GM23338 (cell line): ENCODE data around the gene CUX1. TPM values are rescaled to one million over a fixed set of nuclear protein-coding genes. Genes with fewer than 3 reads are reported as not detected.

ENCODE experiments used
- ATAC-seq: fragments of 200-7000 bp; cut with Tn5 transposase; 3 replicates; pipeline ENCODE4 v1.9.1; 2020
- DNase-seq: peaks from one replicate; pipeline ENCODE4 v3.0.0-alpha.2; 2015; ENCODE audit warnings: low spot score
- H2AFZ ChIP-seq: fragments of 200-600 bp; sonication (generic); 2 replicates; pipeline ENCODE4 v1.8.0; 2016; ENCODE audit warnings: antibody characterized with exemption, mild to moderate bottlenecking, moderate library complexity
- H3F3A ChIP-seq: fragments of 200-600 bp; sonication (generic); replicated peaks from 2 replicates; pipeline ENCODE4 v1.8.0; 2017; ENCODE audit warnings: antibody characterized with exemption, mixed run types, low read depth
- H3K27ac ChIP-seq: fragments of 200-600 bp; sonication (generic); 2 replicates; pipeline ENCODE4 v1.6.1; 2016; ENCODE audit warnings: low read depth
- H3K27me3 ChIP-seq: fragments of 200-600 bp; sonication (generic); 2 replicates; pipeline ENCODE4 v1.8.0; 2016; ENCODE audit warnings: mild to moderate bottlenecking, mixed run types, moderate library complexity; ENCODE audit not compliant: insufficient read depth
- H3K36me3 ChIP-seq: fragments of 200-600 bp; sonication (generic); 2 replicates; pipeline ENCODE4 v1.8.0; 2016; ENCODE audit warnings: mild to moderate bottlenecking; ENCODE audit not compliant: insufficient read depth
- H3K4me1 ChIP-seq: fragments of 200-600 bp; sonication (generic); 2 replicates; pipeline ENCODE4 v1.8.0; 2016; ENCODE audit warnings: mild to moderate bottlenecking, moderate library complexity; ENCODE audit not compliant: insufficient read depth
- H3K4me2 ChIP-seq: fragments of 200-600 bp; sonication (generic); 2 replicates; pipeline ENCODE4 v1.7.1; 2017; ENCODE audit warnings: mixed run types
- H3K4me3 ChIP-seq: fragments of 200-600 bp; sonication (generic); 2 replicates; pipeline ENCODE4 v1.6.1; 2016; ENCODE audit warnings: mixed run types
- H3K79me2 ChIP-seq: fragments of 200-600 bp; sonication (generic); replicated peaks from 2 replicates; pipeline ENCODE4 v1.8.0; 2017; ENCODE audit warnings: mild to moderate bottlenecking; ENCODE audit not compliant: insufficient read depth
- H3K9me2 ChIP-seq: fragments of 200-600 bp; sonication (generic); 2 replicates; pipeline ENCODE4 v1.8.0; 2017; ENCODE audit not compliant: insufficient read depth
- H4K20me1 ChIP-seq: fragments of 200-600 bp; sonication (generic); replicated peaks from 2 replicates; pipeline ENCODE4 v1.8.0; 2017; ENCODE audit warnings: mild to moderate bottlenecking; ENCODE audit not compliant: insufficient read depth
- H3K27ac Mint-ChIP-seq: 2 replicates; pipeline ENCODE4 v1.8.0; 2020; ENCODE audit warnings: inconsistent platforms, mild to moderate bottlenecking, moderate library complexity, mixed read lengths
- H3K27me3 Mint-ChIP-seq: 3 replicates; pipeline ENCODE4 v1.8.0; 2022; ENCODE audit warnings: low read depth, mild to moderate bottlenecking, moderate library complexity, mixed read lengths, inconsistent platforms; ENCODE audit not compliant: insufficient read depth, poor library complexity
- H3K36me3 Mint-ChIP-seq: 3 replicates; pipeline ENCODE4 v1.8.0; 2021; ENCODE audit warnings: low read depth, mild to moderate bottlenecking, inconsistent platforms, moderate library complexity, mixed read lengths
- H3K4me1 Mint-ChIP-seq: 3 replicates; pipeline ENCODE4 v1.8.0; 2020; ENCODE audit warnings: mild to moderate bottlenecking, inconsistent platforms, mixed read lengths
- H3K4me3 Mint-ChIP-seq: 3 replicates; pipeline ENCODE4 v1.8.0; 2021; ENCODE audit warnings: moderate library complexity, mild to moderate bottlenecking, inconsistent platforms, mixed read lengths
- H3K9me3 Mint-ChIP-seq: 3 replicates; pipeline ENCODE4 v1.8.0; 2020; ENCODE audit warnings: moderate library complexity, mild to moderate bottlenecking, inconsistent platforms, mixed read lengths
- ETS1 ChIP-seq: IDR thresholded peaks from 2 replicates; pipeline ENCODE4 v1.6.1; 2016; ENCODE audit warnings: antibody characterized with exemption
- EZH2 ChIP-seq: fragments of 200-600 bp; sonication (generic); IDR thresholded peaks from one replicate; pipeline ENCODE4 v1.8.0; 2017; ENCODE audit warnings: antibody characterized with exemption, mild to moderate bottlenecking, low read depth; ENCODE audit not compliant: unreplicated experiment
- EZH2phosphoT487 ChIP-seq: fragments of 200-600 bp; sonication (generic); IDR thresholded peaks from one replicate; pipeline ENCODE4 v1.8.1; 2018; ENCODE audit warnings: antibody characterized with exemption; ENCODE audit not compliant: unreplicated experiment
- NANOG ChIP-seq: IDR thresholded peaks from 2 replicates; pipeline ENCODE4 v1.6.1; 2016; ENCODE audit warnings: antibody characterized with exemption, borderline replicate concordance
- POLR2AphosphoS5 ChIP-seq: IDR thresholded peaks from 2 replicates; pipeline ENCODE4 v1.6.1; 2016; ENCODE audit warnings: antibody characterized with exemption, low read depth
- REST ChIP-seq: IDR thresholded peaks from one replicate; pipeline ENCODE4 v1.6.1; 2018; ENCODE audit warnings: antibody characterized with exemption; ENCODE audit not compliant: unreplicated experiment
- ZNF462 ChIP-seq: fragments of 250-450 bp; sonication (Bioruptor Pico); IDR thresholded peaks from 2 replicates; pipeline ENCODE4 v1.5.0; 2020; ENCODE audit warnings: mild to moderate bottlenecking, moderate library complexity
- polyA plus RNA-seq: library from polyadenylated mRNA; unstranded; fragments of >200 nt; fragmentation: Nextera tagmentation; extraction: Ambion mirVana; gene quantifications from 2 replicates; pipeline ENCODE4 v1.2.1, GENCODE V29; 2016
- total RNA-seq: library from RNA; depleted of rRNA; stranded (reverse); fragments of >200 nt; shearing (Covaris generic); gene quantifications from 2 replicates; pipeline ENCODE4 v1.2.3, GENCODE V29; 2014
- TF ChIP-seq, protein P1 (sequence below), 2 experiments: fragments of 200-600 bp in 1 of 2; sonication (generic) in 1 of 2; conservative IDR thresholded peaks; 2 replicates each; pipeline versions ENCODE4 v1.5.1 to v1.6.1; 2016 to 2017; ENCODE audit warnings: antibody characterized with exemption in 2 of 2, low read depth in 2 of 2, mild to moderate bottlenecking in 2 of 2, moderate library complexity in 1 of 2

The CUX1 gene
- total and polyA plus RNA-seq, 2 experiments from 2014 or later, result 49.9 to 64.0 TPM

GRCh38 chr7:102275123-102275703, 457.8 kb downstream of the CUX1 start:
- Histone ChIP-seq H3K4me2 (no peak overlapping the region), H3K4me1 (peaks cover 7% of the 10 kb centered on the region; the same call in 1 of the 2 replicates), H3F3A (no peaks in the 10 kb centered on the region), H3K79me2 (no peaks in the 10 kb centered on the region), H3K4me3 (no peak overlapping the region), H3K36me3 (no peaks in the 10 kb centered on the region), H3K27me3 (no peaks in the 10 kb centered on the region), H2AFZ (no peak overlapping the region), H3K9me2 (no peaks in the 10 kb centered on the region), H4K20me1 (no peaks in the 10 kb centered on the region; the same call in 1 of the 2 replicates), H3K27ac (no peak overlapping the region)
- Mint-ChIP-seq H3K27me3 (peaks cover 10% of the 10 kb centered on the region), H3K4me1 (peaks cover 14% of the 10 kb centered on the region), H3K36me3 (no peaks in the 10 kb centered on the region), H3K9me3 (no peaks in the 10 kb centered on the region), H3K27ac (no peak overlapping the region), H3K4me3 (no peak overlapping the region)
- no peak for DNase-seq
- ATAC-seq, result no peak
- no peak for TF ChIP-seq REST
- TF ChIP-seq, protein P1, sequence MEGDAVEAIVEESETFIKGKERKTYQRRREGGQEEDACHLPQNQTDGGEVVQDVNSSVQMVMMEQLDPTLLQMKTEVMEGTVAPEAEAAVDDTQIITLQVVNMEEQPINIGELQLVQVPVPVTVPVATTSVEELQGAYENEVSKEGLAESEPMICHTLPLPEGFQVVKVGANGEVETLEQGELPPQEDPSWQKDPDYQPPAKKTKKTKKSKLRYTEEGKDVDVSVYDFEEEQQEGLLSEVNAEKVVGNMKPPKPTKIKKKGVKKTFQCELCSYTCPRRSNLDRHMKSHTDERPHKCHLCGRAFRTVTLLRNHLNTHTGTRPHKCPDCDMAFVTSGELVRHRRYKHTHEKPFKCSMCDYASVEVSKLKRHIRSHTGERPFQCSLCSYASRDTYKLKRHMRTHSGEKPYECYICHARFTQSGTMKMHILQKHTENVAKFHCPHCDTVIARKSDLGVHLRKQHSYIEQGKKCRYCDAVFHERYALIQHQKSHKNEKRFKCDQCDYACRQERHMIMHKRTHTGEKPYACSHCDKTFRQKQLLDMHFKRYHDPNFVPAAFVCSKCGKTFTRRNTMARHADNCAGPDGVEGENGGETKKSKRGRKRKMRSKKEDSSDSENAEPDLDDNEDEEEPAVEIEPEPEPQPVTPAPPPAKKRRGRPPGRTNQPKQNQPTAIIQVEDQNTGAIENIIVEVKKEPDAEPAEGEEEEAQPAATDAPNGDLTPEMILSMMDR (conservative IDR thresholded peaks at IDR 0.05; ENCODE audit: low read depth in 2 of 2), result 0 out of 4 replicates have a peak, but pooled peaks of 1 of the 2 experiments have one; percentile 5
- no peak for TF ChIP-seq EZH2phosphoT487
- no peak for TF ChIP-seq POLR2AphosphoS5

DNA sequence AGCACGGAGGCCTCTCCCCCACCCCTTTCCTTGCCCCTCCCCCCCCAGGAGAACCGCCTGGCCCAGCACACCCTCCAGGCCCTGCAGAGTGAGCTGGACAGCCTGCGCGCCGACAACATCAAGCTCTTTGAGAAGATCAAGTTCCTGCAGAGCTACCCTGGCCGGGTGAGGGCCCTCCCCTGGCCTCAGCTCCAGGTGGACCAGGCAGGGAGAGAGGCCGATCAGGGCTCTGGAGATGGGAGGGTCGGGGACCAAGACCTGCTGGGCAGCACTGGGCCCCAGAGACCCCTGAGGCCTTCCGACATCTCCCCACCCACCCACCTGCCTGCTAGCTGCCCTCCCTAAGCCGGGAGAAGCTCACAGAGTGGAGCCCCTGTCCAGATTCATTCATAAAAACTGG, 460.5 kb downstream of the CUX1 start:
- Histone ChIP-seq H3K36me3 (no peaks in the 10 kb centered on the region), H3K4me3 (no peak overlapping the region), H3K79me2 (no peaks in the 10 kb centered on the region), H2AFZ (no peak overlapping the region), H3F3A (no peaks in the 10 kb centered on the region), H3K27me3 (no peaks in the 10 kb centered on the region), H3K4me1 (peaks cover 7% of the 10 kb centered on the region; the same call in 1 of the 2 replicates), H4K20me1 (no peaks in the 10 kb centered on the region; the same call in 1 of the 2 replicates), H3K4me2 (no peak overlapping the region), H3K9me2 (no peaks in the 10 kb centered on the region), H3K27ac (no peak overlapping the region)
- Mint-ChIP-seq H3K4me1 (peaks cover 12% of the 10 kb centered on the region), H3K27ac (no peak overlapping the region), H3K4me3 (no peak overlapping the region), H3K9me3 (no peaks in the 10 kb centered on the region; the same call in 2 of the 3 replicates), H3K36me3 (no peaks in the 10 kb centered on the region), H3K27me3 (peaks cover 12% of the 10 kb centered on the region)
- DNase-seq, result no peak
- no peak for ATAC-seq
- TF ChIP-seq EZH2 (no peak), ZNF462 (CRISPR knock-in tag) (no peak), NANOG (no peak), ETS1 (no peak)
